ENCODE results near the gene ZRANB2.

Gene ZRANB2

GRCh38 chr1:71080739-71081696, at the start of gene ZRANB2:
Gene ZRANB2, minus strand, starts transcription at chr1:71081035. Its CDS starts 40 bp downstream, at chr1:71080995.
- DNase-seq (ENCODE audit: low read depth, low spot score), result peak; percentile 86

- no peak for DNase-seq (ENCODE audit: low read depth, low spot score)
Observed at GRCh38 chr1:71128060-71128459, 47.2 kb upstream of the ZRANB2 start.

DNA sequence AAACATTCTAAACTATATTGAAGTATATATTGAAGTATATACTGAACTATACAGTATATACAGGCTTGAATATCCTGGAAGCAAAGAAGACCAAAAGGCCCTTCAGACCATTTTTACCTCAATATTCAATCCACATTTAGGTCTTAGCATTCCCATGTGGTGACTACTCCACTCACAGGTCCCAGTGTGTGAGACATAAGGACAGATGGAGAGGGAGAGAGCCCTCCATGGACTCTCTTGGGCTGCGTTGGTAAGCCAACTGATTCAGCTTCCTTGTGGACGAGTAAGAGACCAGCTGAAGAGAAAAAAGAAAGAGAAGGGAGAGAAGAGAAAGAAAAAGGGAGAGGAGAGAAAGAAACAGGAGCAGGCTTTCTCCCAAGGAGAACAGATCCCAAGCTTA, 37.3 kb upstream of the ZRANB2 start:
- DNase-seq (ENCODE audit: low read depth, low spot score), result no peak

GRCh38 chr1:71116729-71117128, 35.9 kb upstream of the ZRANB2 start:
- no peak for DNase-seq (ENCODE audit: low read depth, low spot score)

- no peak for DNase-seq (ENCODE audit: low read depth, low spot score)
Observed at GRCh38 chr1:71106658-71107322, 26.0 kb upstream of the ZRANB2 start.

GRCh38 chr1:71104417-71104816, 23.6 kb upstream of the ZRANB2 start:
- DNase-seq (ENCODE audit: low read depth, low spot score), result no peak

- DNase-seq (ENCODE audit: low read depth, low spot score), result no peak
Observed at GRCh38 chr1:71101839-71102376, 21.1 kb upstream of the ZRANB2 start.

GRCh38 chr1:71097428-71097827, 16.6 kb upstream of the ZRANB2 start:
- DNase-seq (ENCODE audit: low read depth, low spot score), result no peak

DNA sequence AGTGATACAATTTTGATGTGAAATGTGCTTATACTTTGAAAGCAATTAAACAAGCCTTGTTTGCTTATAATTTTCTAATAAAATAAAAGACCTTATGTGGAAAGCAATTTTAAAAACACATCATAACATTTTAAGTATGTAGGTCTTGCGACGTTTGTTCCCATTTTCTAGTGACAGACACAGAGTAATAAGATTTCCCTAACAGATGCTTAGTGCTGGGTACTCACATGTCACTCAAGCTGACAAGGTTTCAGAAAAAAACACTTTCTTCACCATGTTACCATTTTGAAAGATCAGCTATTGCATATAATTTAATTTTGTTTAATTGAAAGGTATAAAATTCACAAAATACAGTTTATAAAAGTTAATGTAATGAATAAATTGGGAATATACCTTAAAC, 14.1 kb upstream of the ZRANB2 start:
- no peak for DNase-seq (ENCODE audit: low read depth, low spot score)

GRCh38 chr1:71093938-71094337, 13.1 kb upstream of the ZRANB2 start:
- DNase-seq (ENCODE audit: low read depth, low spot score), result no peak

GRCh38 chr1:71089536-71090270, 8.9 kb upstream of the ZRANB2 start:
- DNase-seq (ENCODE audit: low read depth, low spot score), result no peak

DNA sequence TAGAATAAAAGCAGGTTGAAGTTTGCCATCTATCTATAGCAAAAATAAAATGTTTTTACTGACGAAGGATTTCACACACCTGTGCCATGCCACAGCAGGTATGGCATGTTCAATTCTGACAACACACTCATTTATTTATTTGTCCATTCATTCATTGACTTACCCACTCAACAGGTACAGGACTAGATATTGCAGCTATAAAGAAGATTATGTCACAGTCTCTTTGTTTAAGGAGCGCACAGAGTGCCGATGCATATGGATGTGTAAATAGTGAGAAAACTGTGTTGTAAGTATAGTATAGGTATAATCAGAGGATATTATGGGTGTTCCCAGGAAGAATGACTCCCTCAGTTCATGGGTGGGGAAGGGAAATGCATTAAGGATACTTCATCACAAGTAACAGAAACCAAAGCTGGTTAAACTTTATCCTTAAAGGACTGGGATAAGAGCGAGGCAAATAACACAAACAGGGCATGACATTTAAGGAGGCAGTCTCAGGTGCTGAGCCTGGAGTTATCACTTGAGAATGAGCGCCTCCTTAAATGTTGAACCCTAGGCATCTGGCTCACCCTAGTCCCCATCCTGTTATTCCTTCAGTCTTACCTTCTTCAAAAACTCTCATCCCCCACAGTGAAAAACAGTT, 7.9 kb upstream of the ZRANB2 start:
- no peak for DNase-seq (ENCODE audit: low read depth, low spot score)

DNA sequence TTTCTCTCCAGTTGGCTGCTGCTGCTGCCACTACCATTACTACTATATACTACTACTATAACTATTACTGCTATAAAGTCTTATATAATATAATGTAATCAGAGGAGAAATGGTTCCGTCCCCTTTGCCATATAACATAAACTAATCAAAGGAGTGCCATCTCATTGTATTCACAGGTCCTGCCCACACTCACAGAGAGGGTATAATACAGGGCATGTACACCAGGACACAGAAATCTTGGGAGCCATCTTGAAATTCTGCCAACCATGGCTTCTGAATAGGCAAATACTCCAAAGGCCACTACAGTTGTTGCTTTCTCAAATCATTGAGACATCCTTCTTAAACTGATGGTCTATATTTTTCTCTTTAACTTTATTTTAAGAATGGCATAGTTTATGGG, 6.9 kb upstream of the ZRANB2 start:
- DNase-seq (ENCODE audit: low read depth, low spot score), result no peak

DNA sequence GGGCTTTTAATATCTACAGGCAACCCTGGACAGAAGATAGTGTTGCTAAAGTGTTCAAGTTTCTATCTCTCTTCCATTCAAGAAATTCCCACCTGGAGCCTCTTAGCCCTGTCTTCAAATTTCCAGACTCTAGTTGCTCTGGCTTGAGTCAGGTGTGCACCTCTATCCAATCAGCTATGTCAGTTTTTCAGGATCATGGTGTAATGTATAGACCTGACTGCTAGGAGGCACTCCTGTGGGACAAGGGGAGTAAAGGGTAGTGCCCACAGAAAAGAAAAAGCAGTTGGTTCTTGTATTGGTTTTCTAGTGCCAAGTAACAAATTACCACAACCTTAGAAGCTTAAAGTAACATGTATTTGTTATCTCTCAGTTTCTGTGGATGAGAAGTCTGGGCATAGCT, 6.2 kb upstream of the ZRANB2 start:
- no peak for DNase-seq (ENCODE audit: low read depth, low spot score)

DNA sequence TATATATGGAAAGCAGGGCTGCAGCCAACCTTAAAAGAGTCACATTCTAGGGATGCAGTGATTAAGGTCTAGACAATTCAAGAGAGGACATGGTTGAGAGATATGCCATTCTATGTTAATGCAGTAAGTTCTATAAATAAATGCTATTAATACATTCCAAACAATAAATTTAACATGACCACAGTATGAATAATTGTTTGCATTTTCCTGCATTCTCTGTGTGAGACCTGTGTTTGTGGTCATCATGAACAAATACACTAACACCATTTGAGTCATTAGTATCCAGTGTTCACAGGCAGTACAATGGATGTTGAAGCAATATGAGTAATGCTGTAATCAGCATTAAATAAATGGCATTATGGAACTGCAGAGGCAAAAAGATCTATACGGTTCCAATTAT, 5.5 kb upstream of the ZRANB2 start:
- no peak for DNase-seq (ENCODE audit: low read depth, low spot score)

DNA sequence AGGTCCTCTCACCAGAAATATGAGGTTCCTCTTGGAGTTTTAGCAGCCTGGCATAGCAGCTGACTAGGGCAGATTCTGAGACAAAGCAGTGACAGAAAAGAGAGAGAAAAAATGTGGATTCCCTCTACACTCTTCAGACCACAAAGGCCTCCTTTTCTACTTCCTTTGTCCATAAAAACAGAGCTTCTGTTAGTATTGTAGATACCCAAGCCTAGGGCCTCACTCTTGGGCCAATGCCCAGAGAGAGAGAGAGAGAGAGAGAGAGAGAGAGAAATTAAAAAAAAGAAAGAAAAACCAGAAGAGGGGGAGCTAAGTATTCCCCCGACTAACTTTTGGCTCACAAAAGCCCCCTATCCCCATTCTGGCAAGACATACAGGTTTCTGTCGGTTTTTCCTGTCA, 2.4 kb upstream of the ZRANB2 start:
- no peak for DNase-seq (ENCODE audit: low read depth, low spot score)

GRCh38 chr1:71081697-71082080, 854 bp upstream of the ZRANB2 start:
- DNase-seq (ENCODE audit: low read depth, low spot score), result no peak

- DNase-seq (ENCODE audit: low read depth, low spot score), result no peak
Observed at GRCh38 chr1:71080230-71080738, 551 bp downstream of the ZRANB2 start.

DNA sequence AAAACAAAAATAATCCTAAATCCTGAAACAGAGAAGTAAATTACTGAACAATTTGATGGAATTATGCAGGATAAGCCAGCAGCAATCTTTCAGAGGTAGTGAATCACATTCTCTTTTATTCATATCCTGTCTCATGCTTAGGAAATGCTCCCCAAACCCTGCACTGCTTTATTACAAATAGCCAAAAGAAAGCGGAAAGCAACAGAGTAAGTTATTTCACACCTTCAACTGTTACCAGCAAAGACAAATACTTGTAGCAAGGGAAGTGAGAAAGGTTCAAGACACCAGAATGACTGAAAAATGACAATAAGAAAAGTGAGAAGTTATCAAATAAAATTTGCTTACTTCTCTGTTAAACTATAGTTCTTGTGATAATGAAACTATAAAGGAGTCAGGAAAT, 6.2 kb downstream of the ZRANB2 start:
- no peak for DNase-seq (ENCODE audit: low read depth, low spot score)

- no peak for DNase-seq (ENCODE audit: low read depth, low spot score)
Observed at GRCh38 chr1:71072273-71072672, 8.6 kb downstream of the ZRANB2 start.

- DNase-seq (ENCODE audit: low read depth, low spot score), result no peak
Observed at GRCh38 chr1:71071720-71072119, 9.1 kb downstream of the ZRANB2 start.
